ENCODE results near the gene CYP51A1.
"Not testable (repeated sequence)": the region's sequence is repeated elsewhere in the genome, so short reads cannot be mapped to it uniquely, and the experiment has no call there.

CYP51A1 gene

GRCh38 chr7:92092210-92092609, 42.1 kb downstream of the CYP51A1 start:
- H3K4me3 ChIP-seq (ENCODE audit: low read depth, low read length), result no peak overlapping the region
- no peak for TF ChIP-seq CTCF (IDR thresholded peaks at IDR 0.05; ENCODE audit: borderline replicate concordance, insufficient read depth, low read depth, low read length)

- no peak overlapping the region for H3K4me3 ChIP-seq (ENCODE audit: low read depth, low read length)
- no peak for TF ChIP-seq CTCF (IDR thresholded peaks at IDR 0.05; ENCODE audit: borderline replicate concordance, insufficient read depth, low read depth, low read length)
Measured at GRCh38 chr7:92088266-92088665, 46.0 kb downstream of the CYP51A1 start.

GRCh38 chr7:92083922-92084321, 50.4 kb downstream of the CYP51A1 start:
- not testable (repeated sequence) for H3K4me3 ChIP-seq (ENCODE audit: low read depth, low read length)

DNA sequence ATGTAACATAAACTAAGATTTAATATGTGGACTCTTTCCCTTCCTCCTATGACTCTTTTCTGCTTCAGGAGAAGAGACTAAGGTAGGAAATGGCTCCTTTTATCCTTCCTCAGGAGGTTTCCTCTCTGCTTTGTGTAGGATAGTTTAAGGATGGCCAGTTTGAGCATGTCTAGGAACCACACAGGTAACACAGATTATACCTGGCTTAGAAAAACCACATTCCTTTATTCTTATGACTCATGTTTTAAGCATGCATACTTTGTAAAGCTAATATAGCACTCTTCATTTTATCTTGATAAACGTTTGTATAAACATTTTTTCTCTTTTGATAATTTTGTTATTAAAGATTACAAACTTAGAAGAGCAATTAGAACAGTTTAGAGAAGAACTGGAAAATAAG, 57.8 kb downstream of the CYP51A1 start:
- H3K4me3 ChIP-seq (ENCODE audit: low read depth, low read length), result no peak overlapping the region
- TF ChIP-seq CTCF (IDR thresholded peaks at IDR 0.05; ENCODE audit: borderline replicate concordance, insufficient read depth, low read depth, low read length), result no peak

GRCh38 chr7:92075455-92076158, 58.7 kb downstream of the CYP51A1 start:
- no peak overlapping the region for H3K4me3 ChIP-seq (ENCODE audit: low read depth, low read length)

GRCh38 chr7:92072708-92073107, 61.6 kb downstream of the CYP51A1 start:
- no peak for TF ChIP-seq CTCF (IDR thresholded peaks at IDR 0.05; ENCODE audit: borderline replicate concordance, insufficient read depth, low read depth, low read length)
- H3K4me3 ChIP-seq (ENCODE audit: low read depth, low read length), result no peak overlapping the region

More at GRCh38 chr7:92075455-92076158, 58.7 kb downstream of the CYP51A1 start:
- TF ChIP-seq CTCF (IDR thresholded peaks at IDR 0.05; ENCODE audit: borderline replicate concordance, insufficient read depth, low read depth, low read length), result no peak

GRCh38 chr7:92072121-92072520, 62.2 kb downstream of the CYP51A1 start:
- TF ChIP-seq CTCF (IDR thresholded peaks at IDR 0.05; ENCODE audit: borderline replicate concordance, insufficient read depth, low read depth, low read length), result no peak
- no peak overlapping the region for H3K4me3 ChIP-seq (ENCODE audit: low read depth, low read length)
